ENCODE measurements around the gene HAO1. TPM values are rescaled to one million over a fixed set of nuclear protein-coding genes. Genes with fewer than 3 reads are reported as not detected.

Gene HAO1
- total and polyA plus RNA-seq, 4 donors = not detected

- no peak for DNase-seq (ENCODE audit: low read depth in 4 of 6, low spot score in 6 of 6)
- no peak overlapping the region for H3K4me3 ChIP-seq (ENCODE audit: low read depth, low read length)
- no peaks in the 10 kb centered on the region for H3K4me1 ChIP-seq (ENCODE audit: control insufficient read depth, insufficient read depth, low read length)
- no peaks in the 10 kb centered on the region for H3K9me3 ChIP-seq (ENCODE audit: control insufficient read depth, insufficient read depth, low read length)
- no peaks in the 10 kb centered on the region for H3K27me3 ChIP-seq (ENCODE audit: control insufficient read depth, insufficient read depth, low read length)
- H3K27ac ChIP-seq (ENCODE audit: low read depth, low read length) = no peak overlapping the region
- H3K36me3 ChIP-seq (ENCODE audit: control insufficient read depth, insufficient read depth, low read length) = no peaks in the 10 kb centered on the region
- 27% methylated on average over 1 of the region's 1 CpG for WGBS (ENCODE audit: insufficient coverage)
These were observed 36.8 kb downstream of the HAO1 start for GRCh38 chr20:7903429-7903828.

GRCh38 chr20:7902879-7903278, 37.4 kb downstream of the HAO1 start:
- H3K27ac ChIP-seq (ENCODE audit: low read depth, low read length) = no peak overlapping the region

GRCh38 chr20:7897781-7898364, 42.4 kb downstream of the HAO1 start:
- no peak for DNase-seq (ENCODE audit: low read depth in 4 of 6, low spot score in 6 of 6)
- no peak overlapping the region for H3K4me3 ChIP-seq (ENCODE audit: low read depth, low read length)
- 100% methylated on average over 2 of the region's 2 CpGs for WGBS (ENCODE audit: insufficient coverage)
- no peaks in the 10 kb centered on the region for H3K36me3 ChIP-seq (ENCODE audit: control insufficient read depth, insufficient read depth, low read length)
- H3K9me3 ChIP-seq (ENCODE audit: control insufficient read depth, insufficient read depth, low read length) = no peaks in the 10 kb centered on the region
- H3K4me1 ChIP-seq (ENCODE audit: control insufficient read depth, insufficient read depth, low read length) = no peaks in the 10 kb centered on the region
- H3K27ac ChIP-seq (ENCODE audit: low read depth, low read length) = no peak overlapping the region
- H3K27me3 ChIP-seq (ENCODE audit: control insufficient read depth, insufficient read depth, low read length) = no peaks in the 10 kb centered on the region

More at GRCh38 chr20:7902879-7903278, 37.4 kb downstream of the HAO1 start:
- DNase-seq (ENCODE audit: low read depth in 4 of 6, low spot score in 6 of 6) = no peak
- no peak overlapping the region for H3K4me3 ChIP-seq (ENCODE audit: low read depth, low read length)
- no peaks in the 10 kb centered on the region for H3K27me3 ChIP-seq (ENCODE audit: control insufficient read depth, insufficient read depth, low read length)
- WGBS (ENCODE audit: insufficient coverage) = no CpG with 5 or more reads among the region's 2 CpGs
- H3K4me1 ChIP-seq (ENCODE audit: control insufficient read depth, insufficient read depth, low read length) = no peaks in the 10 kb centered on the region
- H3K9me3 ChIP-seq (ENCODE audit: control insufficient read depth, insufficient read depth, low read length) = no peaks in the 10 kb centered on the region
- no peaks in the 10 kb centered on the region for H3K36me3 ChIP-seq (ENCODE audit: control insufficient read depth, insufficient read depth, low read length)

- Histone ChIP-seq H3K4me3 (ENCODE audit: low read depth, low read length) (no peak overlapping the region), H3K27me3 (ENCODE audit: control insufficient read depth, insufficient read depth, low read length) (no peaks in the 10 kb centered on the region), H3K9me3 (ENCODE audit: control insufficient read depth, insufficient read depth, low read length) (no peaks in the 10 kb centered on the region), H3K4me1 (ENCODE audit: control insufficient read depth, insufficient read depth, low read length) (no peaks in the 10 kb centered on the region), H3K36me3 (ENCODE audit: control insufficient read depth, insufficient read depth, low read length) (no peaks in the 10 kb centered on the region), H3K27ac (ENCODE audit: low read depth, low read length) (no peak overlapping the region)
- 97% methylated on average over 3 of the region's 7 CpGs for WGBS (ENCODE audit: insufficient coverage)
- no peak for DNase-seq (ENCODE audit: low read depth in 4 of 6, low spot score in 6 of 6)
These were observed 47.1 kb downstream of the HAO1 start for GRCh38 chr20:7893014-7893730.

- Histone ChIP-seq H3K27me3 (ENCODE audit: control insufficient read depth, insufficient read depth, low read length) (no peaks in the 10 kb centered on the region), H3K9me3 (ENCODE audit: control insufficient read depth, insufficient read depth, low read length) (no peaks in the 10 kb centered on the region), H3K4me3 (ENCODE audit: low read depth, low read length) (no peak overlapping the region), H3K27ac (ENCODE audit: low read depth, low read length) (no peak overlapping the region), H3K4me1 (ENCODE audit: control insufficient read depth, insufficient read depth, low read length) (no peaks in the 10 kb centered on the region), H3K36me3 (ENCODE audit: control insufficient read depth, insufficient read depth, low read length) (no peaks in the 10 kb centered on the region)
- no CpG with 5 or more reads among the region's 5 CpGs for WGBS (ENCODE audit: insufficient coverage)
- DNase-seq (ENCODE audit: low read depth in 4 of 6, low spot score in 6 of 6) = no peak
These were observed 48.6 kb downstream of the HAO1 start for GRCh38 chr20:7891705-7892104.

- Histone ChIP-seq H3K4me3 (ENCODE audit: low read depth, low read length) (no peak overlapping the region), H3K27ac (ENCODE audit: low read depth, low read length) (no peak overlapping the region), H3K9me3 (ENCODE audit: control insufficient read depth, insufficient read depth, low read length) (no peaks in the 10 kb centered on the region), H3K4me1 (ENCODE audit: control insufficient read depth, insufficient read depth, low read length) (no peaks in the 10 kb centered on the region), H3K27me3 (ENCODE audit: control insufficient read depth, insufficient read depth, low read length) (no peaks in the 10 kb centered on the region), H3K36me3 (ENCODE audit: control insufficient read depth, insufficient read depth, low read length) (no peaks in the 10 kb centered on the region)
- no peak for DNase-seq (ENCODE audit: low read depth in 4 of 6, low spot score in 6 of 6)
- WGBS (ENCODE audit: insufficient coverage) = 100% methylated on average over 1 of the region's 3 CpGs
These were observed 50.5 kb downstream of the HAO1 start for GRCh38 chr20:7889736-7890135.

GRCh38 chr20:7883741-7884140, 56.5 kb downstream of the HAO1 start:
- Histone ChIP-seq H3K27me3 (ENCODE audit: control insufficient read depth, insufficient read depth, low read length) (no peaks in the 10 kb centered on the region), H3K4me1 (ENCODE audit: control insufficient read depth, insufficient read depth, low read length) (no peaks in the 10 kb centered on the region), H3K27ac (ENCODE audit: low read depth, low read length) (no peak overlapping the region), H3K4me3 (ENCODE audit: low read depth, low read length) (no peak overlapping the region), H3K9me3 (ENCODE audit: control insufficient read depth, insufficient read depth, low read length) (no peaks in the 10 kb centered on the region), H3K36me3 (ENCODE audit: control insufficient read depth, insufficient read depth, low read length) (no peaks in the 10 kb centered on the region)
- peak in 2 of 6 donors; percentile 6 to 19 for DNase-seq (ENCODE audit: low read depth in 4 of 6, low spot score in 6 of 6)
- no CpG with 5 or more reads among the region's 1 CpG for WGBS (ENCODE audit: insufficient coverage)

GRCh38 chr20:7883309-7883708, 56.9 kb downstream of the HAO1 start:
- no peaks in the 10 kb centered on the region for H3K9me3 ChIP-seq (ENCODE audit: control insufficient read depth, insufficient read depth, low read length)
- H3K4me1 ChIP-seq (ENCODE audit: control insufficient read depth, insufficient read depth, low read length) = no peaks in the 10 kb centered on the region
- WGBS (ENCODE audit: insufficient coverage) = 40% methylated on average over 1 of the region's 4 CpGs
- H3K4me3 ChIP-seq (ENCODE audit: low read depth, low read length) = no peak overlapping the region
- DNase-seq (ENCODE audit: low read depth in 4 of 6, low spot score in 6 of 6) = peak in 2 of 6 donors; percentile 23 to 28
- H3K36me3 ChIP-seq (ENCODE audit: control insufficient read depth, insufficient read depth, low read length) = no peaks in the 10 kb centered on the region
- H3K27ac ChIP-seq (ENCODE audit: low read depth, low read length) = no peak overlapping the region
- no peaks in the 10 kb centered on the region for H3K27me3 ChIP-seq (ENCODE audit: control insufficient read depth, insufficient read depth, low read length)

GRCh38 chr20:7882076-7882475, 58.2 kb downstream of the HAO1 start:
- WGBS (ENCODE audit: insufficient coverage) = 93% methylated on average over 3 of the region's 4 CpGs
- Histone ChIP-seq H3K27me3 (ENCODE audit: control insufficient read depth, insufficient read depth, low read length) (no peaks in the 10 kb centered on the region), H3K4me3 (ENCODE audit: low read depth, low read length) (no peak overlapping the region), H3K36me3 (ENCODE audit: control insufficient read depth, insufficient read depth, low read length) (no peaks in the 10 kb centered on the region), H3K9me3 (ENCODE audit: control insufficient read depth, insufficient read depth, low read length) (no peaks in the 10 kb centered on the region), H3K27ac (ENCODE audit: low read depth, low read length) (no peak overlapping the region), H3K4me1 (ENCODE audit: control insufficient read depth, insufficient read depth, low read length) (no peaks in the 10 kb centered on the region)
- DNase-seq (ENCODE audit: low read depth in 4 of 6, low spot score in 6 of 6) = no peak

- H3K4me1 ChIP-seq (ENCODE audit: control insufficient read depth, insufficient read depth, low read length) = no peaks in the 10 kb centered on the region
- H3K27ac ChIP-seq (ENCODE audit: low read depth, low read length) = no peak overlapping the region
- H3K9me3 ChIP-seq (ENCODE audit: control insufficient read depth, insufficient read depth, low read length) = no peaks in the 10 kb centered on the region
- H3K4me3 ChIP-seq (ENCODE audit: low read depth, low read length) = no peak overlapping the region
- DNase-seq (ENCODE audit: low read depth in 4 of 6, low spot score in 6 of 6) = no peak
- no peaks in the 10 kb centered on the region for H3K27me3 ChIP-seq (ENCODE audit: control insufficient read depth, insufficient read depth, low read length)
- no peaks in the 10 kb centered on the region for H3K36me3 ChIP-seq (ENCODE audit: control insufficient read depth, insufficient read depth, low read length)
- 86% methylated on average over 1 of the region's 3 CpGs for WGBS (ENCODE audit: insufficient coverage)
These were observed 58.7 kb downstream of the HAO1 start for GRCh38 chr20:7881551-7881950.
